ENCODE data around the gene POGK.
"Not testable (repeated sequence)": the region's sequence is repeated elsewhere in the genome, so short reads cannot be mapped to it uniquely, and the experiment has no call there.

POGK gene, protein sequence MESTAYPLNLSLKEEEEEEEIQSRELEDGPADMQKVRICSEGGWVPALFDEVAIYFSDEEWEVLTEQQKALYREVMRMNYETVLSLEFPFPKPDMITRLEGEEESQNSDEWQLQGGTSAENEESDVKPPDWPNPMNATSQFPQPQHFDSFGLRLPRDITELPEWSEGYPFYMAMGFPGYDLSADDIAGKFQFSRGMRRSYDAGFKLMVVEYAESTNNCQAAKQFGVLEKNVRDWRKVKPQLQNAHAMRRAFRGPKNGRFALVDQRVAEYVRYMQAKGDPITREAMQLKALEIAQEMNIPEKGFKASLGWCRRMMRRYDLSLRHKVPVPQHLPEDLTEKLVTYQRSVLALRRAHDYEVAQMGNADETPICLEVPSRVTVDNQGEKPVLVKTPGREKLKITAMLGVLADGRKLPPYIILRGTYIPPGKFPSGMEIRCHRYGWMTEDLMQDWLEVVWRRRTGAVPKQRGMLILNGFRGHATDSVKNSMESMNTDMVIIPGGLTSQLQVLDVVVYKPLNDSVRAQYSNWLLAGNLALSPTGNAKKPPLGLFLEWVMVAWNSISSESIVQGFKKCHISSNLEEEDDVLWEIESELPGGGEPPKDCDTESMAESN

DNA sequence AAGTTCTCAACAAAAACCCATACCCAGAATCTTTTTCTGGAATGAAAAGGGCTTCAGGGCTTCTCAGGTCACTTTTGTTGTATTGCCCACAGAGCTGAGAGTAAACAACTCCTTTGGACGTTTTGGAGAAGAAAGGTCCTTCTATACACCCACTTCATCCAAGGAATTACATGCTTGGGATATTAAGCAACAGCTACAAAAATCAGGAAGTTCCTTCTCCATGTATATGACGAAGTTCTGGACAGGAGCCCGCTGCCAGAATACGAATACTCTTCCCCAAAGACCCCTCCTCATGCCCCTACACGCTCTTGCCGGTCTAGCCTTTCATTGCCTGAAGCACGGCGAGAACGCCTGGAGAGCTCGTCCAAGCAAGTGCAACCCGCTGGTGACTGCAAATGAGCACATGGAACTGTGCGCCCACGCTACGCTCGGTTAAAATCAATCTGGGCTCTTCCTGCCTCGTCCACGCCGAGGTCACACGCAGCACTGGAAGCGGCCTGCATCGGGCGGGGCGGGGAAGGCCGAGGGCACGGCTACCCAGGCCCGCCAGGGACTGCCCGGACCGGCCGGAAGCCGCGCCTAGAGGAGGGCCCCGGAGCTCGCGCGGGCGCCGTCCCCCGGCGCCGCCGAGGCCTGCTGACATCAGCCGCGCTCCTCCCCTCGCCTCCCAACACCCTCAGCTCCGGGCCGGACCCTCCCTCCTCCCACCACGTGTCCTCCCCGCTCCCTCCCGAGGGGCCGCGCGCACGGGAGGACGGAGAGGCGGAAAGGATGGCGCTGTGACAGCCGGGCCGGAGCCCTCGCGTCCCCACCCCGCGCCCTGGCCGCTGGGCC, at the start of gene POGK:
Gene POGK (plus strand): TSS at position 710 of the 834 bp plus-strand sequence. CDS start 1,482 bp downstream, outside the sequence.
- DNase-seq: peak; percentile 84

DNA sequence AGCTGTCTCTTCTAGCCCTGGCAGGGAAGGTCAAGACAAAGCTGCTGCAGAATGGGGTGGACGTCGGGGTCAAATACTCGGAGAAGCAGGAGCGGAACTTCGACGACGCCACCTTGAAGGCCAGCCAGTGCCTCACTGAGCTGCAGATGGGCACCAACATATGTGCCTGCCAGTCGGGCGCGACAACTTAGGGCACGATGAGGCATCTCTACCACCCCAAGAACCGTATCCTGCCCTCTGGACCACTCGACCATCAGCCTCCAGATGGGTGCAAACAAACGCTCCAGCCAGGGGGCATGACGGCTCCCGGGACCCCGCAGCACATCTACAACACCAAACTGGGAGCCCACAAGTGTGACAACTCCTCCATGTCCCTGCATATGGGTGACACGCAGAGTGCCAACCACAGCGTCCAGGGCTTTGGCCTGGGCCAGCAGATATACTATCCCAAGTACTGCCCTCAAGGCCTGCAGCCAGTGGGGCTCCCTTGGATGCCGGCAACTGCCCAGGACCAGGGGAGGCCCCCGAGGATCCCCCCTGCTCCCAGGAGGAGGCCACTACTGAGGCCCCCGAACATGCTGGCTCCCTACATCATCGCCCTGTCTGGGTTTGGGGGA, 42.5 kb upstream of the POGK start:
- DNase-seq: no peak

DNA sequence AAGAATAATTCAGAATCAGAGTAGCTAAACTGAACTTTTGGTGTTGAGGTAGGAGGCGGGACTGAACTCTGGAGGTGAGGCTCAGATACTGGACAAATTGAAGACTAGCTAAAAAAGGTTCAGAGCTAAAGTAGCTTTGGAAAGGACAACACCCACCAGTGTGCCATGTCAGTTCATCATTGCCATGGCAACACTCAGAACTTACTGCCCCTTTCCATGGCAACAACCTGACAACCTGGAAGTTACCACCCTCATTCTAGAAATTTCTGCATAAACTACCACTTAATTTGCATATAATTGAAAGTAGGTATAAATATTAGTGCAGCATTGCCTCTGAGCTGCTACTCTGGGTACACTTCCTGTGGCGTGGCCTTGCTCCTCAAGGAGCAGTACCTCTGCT, 30.3 kb upstream of the POGK start:
- no peak for DNase-seq

DNA sequence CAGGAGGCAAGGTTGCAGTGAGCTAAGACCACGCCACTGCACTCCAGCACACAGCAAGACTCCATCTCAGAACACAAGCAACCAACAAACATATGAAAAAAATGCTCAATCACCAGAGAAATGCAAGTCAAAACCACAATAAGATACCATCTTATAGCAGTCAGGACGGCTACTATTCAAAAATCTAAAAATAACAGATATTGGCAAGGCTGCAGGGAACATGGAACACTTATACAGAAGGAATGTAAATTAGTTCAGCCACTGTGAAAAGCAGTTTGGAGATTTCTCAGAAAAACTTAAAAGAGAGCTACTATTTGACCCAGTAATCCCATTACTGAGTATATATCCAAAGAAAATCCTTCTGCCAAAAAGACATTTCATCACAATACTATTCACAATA, 27.6 kb upstream of the POGK start:
- DNase-seq: no peak

DNA sequence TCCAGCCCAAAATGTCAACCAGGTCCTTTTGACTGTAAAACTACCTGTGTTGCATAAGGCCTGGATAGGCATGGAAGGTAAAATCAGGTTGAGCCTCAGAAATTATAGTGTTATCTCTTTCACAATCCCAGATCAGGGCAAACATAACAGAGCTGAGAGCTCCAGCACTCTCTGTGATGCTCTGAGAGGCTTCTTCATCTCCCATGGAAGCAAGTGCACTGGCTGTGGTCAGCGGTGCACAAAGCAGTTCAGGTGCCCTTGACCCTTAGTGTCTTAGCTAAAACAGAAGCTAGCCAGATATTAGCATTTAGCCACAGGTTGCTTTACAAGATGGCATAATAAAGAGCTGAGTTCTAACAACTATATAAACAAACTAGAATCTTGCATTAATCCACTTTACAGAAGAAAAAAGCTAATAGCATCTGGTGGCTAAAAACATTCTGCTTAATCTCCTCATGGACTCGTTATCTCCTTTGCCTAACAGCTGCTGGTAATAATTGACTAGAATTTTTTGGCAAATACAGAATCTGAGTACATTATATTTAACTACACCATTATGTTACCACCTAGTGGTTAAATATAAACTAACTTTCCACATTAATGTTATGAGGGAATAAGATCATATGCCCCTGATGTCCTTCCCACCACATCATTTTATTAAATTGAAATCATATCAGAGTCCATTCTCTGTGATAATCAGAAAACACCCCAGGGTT, 25.6 kb upstream of the POGK start:
- no peak for DNase-seq

DNA sequence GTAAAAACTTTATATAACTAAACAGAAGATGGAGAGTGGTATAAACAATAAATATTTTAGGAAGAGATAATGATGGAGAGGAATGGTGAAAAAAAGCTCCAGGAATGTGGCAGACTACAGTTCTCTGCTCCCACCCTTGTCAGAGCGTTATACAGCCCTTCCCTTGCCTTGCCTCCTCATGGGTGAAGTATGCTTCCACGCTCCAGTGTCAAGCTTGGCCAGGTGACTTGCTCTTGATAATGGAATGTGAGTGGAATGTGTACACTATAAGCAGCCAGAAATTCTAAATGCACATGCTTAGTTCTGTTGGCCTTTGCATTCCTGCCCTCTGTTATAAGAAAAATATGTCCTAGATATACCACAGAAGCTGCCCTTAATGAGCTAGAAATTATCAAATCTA, 24.7 kb upstream of the POGK start:
- DNase-seq: no peak

DNA sequence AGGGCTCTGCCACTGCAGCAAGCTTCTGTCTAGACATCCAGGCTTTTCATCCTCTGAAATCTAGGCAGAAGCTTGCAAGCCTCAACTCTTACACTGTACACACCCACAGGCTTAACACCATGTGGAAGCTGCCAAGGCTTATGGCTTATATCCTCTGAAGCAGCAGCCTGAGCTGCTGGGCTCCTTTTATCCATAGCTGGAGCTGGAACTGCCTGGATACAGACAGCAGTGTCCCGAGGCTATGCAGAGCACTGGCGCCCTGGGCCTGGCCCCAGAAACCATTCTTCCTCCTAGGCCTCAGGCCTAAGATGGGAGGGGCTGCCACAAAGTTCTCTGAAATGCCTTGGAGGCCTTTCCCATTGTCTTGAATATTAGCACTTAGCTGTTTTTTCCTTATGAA, 19.3 kb upstream of the POGK start:
- DNase-seq: no peak

DNA sequence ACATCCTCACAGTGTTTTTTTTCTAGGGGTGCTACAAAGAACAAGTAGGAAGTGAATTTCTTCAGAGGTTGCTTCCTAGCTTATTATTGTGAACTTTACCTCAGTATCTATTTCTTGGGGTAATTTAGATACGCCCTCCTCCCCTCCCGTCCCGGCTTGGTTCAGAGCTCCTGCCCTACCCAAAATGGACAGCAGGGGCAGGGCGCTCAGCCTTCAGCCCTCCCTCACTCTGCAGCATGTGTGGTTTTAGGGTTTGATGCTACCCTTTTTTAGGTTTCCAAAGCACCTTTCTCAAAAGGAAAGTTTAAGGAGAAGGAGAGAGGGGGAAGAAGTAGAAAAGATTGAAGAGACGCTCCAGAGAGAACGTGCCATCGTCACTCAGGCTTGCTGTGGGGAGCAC, 16.9 kb upstream of the POGK start:
- DNase-seq: no peak

DNA sequence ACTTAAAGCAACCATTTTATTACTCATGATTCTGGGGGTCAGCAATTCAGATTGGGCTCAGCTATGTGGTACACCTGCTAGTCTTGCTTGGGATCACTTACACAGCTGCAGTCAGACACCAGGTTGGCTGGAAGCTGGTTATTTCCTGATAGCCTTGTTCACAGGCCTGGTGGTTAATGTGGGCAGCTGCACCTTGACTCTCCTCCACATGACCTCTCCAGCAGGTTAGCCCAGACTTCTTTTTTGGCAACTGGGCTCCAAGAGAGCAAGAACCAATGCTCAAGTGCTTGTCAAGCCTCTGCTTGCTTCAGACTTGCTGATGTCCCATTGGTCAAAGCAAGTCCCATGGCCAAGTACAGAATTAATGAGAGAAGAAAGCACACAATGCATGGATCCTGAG, 11.8 kb upstream of the POGK start:
- DNase-seq: no peak

DNA sequence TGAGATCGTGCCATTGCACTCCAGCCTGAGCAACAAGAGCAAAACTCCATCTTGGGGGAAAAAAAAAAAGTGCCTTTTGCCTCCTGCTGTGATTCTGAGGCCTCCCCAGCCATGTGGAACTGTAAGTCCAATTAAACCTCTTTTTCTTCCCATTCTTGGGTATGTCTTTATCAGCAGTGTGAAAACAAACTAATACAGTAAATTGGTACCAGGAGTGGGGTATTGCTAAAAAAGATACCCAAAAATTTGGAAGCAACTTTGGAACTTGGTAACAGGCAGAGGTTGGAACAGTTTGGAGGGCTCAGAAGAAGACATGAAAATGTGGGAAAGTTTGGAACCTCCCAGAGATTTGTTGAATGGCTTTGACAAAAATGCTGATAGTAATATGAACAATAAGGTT, 9.5 kb upstream of the POGK start:
- DNase-seq: not testable (repeated sequence)

DNA sequence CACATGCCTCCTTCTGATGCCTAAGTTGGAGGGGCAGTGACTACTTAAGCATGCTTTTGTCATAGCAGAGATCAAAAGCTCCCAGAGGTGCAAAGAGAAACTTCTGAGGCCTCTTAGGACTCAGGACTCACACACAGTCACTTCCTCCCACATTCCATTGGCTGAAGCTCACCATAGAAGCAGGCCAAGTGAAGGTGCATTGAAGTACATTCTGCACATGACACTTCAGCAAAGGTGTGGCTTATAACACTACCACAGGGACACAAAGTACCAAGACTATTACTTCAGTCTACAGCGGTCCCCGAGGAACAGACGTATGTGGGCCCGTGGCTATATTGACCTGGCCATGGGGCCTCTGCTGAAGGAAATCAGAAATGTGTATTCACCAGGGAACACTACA, 2.5 kb upstream of the POGK start:
- no peak for DNase-seq

DNA sequence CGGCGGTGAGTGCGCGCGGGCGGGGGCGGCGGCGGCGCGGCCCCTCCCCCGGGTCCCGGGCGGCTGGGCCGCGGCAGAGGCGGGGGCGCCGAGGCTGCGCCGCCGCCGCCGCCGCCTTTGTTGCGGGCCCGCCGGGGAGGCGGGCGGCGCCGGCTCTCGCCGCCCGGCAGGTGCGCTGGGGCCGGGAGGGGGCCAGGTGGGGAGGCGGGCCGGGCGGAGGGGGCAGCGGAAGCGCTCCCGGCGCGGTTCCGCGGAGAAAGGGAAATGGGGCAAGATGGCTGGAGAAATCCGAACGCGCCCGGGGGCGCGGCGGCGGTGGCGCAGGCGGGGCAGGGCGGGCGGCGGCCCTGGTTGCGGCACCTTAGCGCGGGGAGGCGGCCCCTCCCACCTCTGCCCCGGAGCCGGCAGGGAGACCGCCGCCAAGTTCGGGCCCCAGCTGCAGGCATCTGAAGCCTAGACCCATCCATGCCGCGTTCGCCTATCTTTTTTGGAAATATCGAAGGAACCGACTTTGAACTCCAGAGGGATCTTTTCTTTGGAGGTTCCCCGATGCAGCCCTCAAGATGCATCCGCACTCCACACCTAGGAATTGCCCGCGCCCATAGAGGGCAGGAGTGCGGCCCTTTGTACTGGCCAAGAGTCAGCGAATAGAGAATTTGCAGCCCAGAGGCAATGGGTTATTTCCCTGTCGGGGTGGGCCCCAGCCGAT, 479 bp downstream of the POGK start:
- DNase-seq: peak; percentile 63

DNA sequence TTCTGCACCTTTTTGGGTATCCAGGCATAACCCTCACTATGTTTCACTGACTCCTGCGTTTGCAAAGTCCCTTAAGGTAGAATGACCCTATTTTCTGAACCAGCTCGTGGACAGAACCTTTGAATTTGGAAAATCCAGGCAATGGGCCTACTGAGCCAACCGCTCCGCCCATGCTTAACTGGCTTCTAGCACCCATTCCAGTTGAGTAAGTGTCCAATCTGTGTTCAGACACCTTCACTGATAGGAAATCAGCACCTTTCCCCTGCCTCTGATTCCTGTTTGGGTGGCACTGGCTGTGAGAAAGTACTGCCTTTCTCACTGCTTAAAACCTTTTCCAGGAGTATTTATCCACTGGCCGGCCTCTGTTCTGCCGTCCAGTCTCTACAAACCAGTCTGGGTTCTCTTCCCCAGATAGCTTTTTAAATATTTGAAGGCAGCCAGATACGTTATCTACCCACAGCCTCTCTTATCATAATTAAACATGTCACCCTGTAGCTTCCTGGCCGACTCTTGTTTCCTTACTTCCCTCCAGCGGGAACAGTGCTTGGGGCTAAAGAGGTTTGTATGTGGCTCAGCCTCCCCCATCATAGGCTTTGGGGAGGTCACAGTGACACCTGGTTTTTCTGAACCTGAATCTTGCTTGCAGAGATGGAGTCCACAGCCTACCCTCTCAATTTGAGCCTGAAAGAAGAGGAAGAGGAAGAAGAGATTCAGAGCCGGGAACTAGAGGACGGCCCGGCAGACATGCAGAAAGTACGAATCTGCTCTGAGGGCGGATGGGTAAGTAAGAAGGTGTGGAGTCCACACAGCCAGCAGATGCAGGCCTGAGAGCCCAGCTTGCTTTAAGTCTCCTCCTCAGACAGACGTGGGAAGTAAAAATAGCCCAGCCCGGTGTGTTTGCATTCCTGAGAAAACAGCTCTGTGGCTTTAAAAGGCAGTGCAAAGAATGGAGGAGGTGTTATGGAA, 1.3 kb downstream of the POGK start:
- peak; percentile 3 for DNase-seq

DNA sequence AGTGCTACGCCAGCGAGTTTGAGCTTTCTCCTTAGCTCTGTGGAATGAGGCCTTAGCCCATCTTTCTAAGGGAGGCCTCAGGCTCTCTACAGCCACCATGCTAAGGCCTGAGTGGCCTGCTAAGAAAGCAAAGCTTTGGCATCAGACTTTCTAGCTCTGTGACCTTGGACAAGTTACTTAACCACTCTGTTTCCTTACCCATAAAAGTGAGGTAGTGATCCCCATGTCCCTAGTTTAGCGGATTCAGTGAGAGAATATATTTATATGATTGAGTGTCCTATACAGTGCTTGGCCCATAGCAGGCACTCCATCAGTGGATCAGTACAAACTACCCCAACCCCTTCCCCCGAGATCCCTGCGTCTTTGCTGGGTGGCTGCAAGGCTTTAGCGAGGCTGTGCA, 4.0 kb downstream of the POGK start:
- DNase-seq: no peak

DNA sequence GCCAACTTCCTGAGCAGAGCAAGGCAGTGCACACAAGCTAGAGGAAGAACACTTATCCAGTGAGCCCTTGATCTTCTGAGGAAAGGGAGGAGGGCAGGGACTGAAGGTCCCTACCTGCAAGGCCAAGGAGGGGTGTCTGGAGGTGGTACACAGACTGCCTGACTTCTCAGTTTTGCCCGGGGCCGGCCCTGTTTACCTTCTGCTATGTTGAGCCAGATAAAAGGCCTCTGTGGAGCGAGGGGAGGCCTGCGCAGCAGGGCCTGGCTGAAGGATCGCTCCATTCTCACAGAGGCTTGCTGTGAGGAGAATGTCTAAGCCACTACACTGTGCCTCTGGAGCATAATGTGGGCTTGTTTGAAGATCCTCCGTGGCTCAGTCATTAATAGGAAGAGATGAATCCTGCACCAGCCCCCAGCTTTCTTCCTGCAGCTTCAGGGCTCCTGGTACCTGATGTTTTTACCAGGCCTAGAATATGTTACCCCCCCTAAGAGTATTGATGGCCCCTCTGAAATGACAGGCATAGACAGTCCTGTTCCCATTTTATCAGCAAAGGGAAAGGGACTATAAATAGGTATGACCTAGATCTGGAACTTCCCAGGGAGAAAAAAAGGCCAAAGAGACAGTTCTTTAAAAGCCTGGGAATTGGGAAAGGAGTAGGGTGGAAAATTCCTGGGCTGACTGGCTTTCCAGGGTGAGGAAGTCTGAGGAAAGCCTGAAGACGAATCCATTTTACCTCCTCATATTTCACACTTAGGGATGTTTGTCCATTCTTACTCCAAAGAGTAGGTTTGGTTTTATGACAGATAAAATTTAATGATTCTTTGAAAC, 4.7 kb downstream of the POGK start:
- no peak for DNase-seq

DNA sequence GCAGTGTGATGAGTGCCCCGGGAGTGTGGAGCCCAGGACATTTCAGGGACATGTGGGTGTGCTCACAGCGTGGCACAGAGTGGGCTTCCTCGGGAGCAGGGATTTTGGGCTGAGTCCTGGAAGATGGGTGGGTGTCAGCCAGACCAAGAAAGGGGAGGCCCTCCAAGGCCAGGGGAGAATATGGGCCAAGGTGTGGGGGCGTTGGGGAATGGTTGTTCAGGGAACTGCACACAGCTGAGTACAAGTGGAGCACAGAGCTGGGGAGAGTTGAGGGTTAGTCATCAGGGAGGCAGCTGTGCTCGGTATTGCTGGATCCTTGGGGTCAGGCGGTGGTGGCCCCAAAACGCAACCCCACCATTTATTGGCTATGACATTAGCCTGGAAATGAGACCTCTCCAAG, 5.5 kb downstream of the POGK start:
- no peak for DNase-seq

DNA sequence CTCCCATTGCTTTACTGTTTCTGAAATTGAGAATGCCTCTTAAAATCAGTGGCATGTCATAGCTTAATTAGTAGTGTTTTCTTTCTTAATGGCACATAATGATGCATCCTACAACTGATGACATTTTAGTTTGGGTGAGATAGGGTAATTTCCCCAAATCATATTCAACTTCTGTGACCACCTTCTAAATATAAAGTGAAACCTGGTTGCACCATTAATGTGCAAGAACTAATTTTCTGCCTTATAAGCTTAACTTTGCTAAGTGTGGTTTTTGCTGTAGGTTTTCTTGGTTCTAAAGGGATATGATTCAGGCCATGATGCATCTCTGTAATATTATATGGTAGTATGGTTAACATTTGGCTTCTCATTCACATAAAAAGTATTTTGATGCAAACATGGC, 8.9 kb downstream of the POGK start:
- no peak for DNase-seq

DNA sequence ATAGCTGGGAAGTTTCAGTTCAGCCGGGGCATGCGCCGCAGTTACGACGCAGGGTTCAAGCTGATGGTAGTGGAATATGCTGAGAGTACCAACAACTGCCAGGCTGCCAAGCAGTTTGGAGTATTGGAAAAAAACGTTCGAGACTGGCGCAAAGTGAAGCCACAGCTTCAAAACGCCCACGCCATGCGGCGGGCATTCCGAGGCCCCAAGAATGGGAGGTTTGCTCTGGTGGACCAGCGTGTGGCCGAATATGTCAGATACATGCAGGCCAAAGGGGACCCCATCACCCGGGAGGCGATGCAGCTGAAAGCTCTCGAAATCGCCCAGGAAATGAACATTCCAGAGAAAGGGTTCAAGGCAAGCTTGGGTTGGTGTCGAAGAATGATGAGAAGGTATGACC, 9.9 kb downstream of the POGK start:
- DNase-seq: no peak

DNA sequence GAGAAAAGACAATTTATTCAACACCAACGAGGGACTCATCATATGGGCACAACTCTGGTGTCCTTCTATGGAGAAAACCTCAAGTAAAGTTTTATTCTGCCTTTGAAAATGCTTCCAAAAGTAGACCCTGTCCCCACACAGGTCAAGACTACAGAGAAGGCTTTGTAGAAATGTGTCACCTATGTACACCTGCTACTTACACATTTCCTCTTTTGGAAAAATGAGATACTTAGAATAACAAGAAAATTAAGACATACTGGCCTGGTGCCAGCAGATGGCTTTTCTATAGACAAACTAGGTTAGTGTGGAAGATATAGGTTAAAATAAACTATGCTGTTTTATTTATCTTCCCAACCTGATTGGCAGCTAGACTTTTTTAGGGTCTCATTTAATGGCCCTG, 13.6 kb downstream of the POGK start:
- no peak for DNase-seq

DNA sequence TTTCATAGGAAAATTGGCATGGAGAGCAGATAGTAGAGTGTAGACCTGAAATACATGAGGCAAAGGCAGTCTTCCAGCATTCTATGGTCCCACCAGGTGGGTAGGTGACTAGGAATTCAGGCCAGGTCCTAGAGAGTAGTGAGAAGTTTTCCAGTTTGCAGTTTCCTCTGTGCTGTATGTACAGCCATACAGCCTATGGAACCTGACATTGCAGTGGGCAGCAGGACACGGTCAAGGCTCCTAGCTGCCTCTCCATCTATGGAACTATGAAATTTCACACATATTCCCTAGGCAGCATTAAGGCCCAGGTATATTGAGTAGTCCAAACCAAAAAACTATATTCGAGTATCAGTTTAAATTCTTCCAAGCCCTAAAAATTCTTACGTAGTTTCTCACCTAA, 16.3 kb downstream of the POGK start:
- DNase-seq: no peak
